Measurements from ENCODE around the gene SPIRE2.

DNA sequence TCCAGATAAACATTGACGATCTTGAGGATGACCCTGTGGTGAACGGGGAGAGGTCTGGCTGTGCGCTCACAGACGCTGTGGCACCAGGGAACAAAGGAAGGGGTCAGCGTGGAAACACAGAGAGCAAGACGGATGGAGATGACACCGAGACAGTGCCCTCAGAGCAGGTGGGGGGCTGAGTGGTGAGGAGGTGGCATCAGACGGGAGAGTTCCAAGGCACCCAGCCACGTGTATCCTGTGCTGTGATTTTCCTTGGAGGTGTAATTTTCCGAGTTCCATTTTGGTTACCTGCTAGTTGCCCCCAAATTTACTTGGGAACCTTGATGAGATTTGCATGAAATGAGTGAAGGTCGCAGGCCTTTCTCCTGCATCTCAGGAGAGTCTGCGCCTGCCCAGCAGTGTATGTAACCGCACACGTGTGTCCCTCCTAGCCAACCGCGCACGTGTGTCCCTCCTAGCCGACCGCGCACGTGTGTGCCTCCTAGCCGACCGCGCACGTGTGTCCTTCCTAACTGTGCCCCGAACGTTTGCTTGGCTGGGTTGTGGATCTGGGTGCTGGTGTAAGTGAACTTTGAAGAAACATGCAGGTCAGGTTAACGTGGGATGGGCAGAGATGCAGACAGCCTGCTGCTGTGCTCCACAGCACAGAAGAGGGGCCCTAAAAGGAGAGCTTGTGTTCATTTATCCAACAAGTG is 55.2 kb downstream of the SPIRE2 start:
- TF ChIP-seq, protein P1, sequence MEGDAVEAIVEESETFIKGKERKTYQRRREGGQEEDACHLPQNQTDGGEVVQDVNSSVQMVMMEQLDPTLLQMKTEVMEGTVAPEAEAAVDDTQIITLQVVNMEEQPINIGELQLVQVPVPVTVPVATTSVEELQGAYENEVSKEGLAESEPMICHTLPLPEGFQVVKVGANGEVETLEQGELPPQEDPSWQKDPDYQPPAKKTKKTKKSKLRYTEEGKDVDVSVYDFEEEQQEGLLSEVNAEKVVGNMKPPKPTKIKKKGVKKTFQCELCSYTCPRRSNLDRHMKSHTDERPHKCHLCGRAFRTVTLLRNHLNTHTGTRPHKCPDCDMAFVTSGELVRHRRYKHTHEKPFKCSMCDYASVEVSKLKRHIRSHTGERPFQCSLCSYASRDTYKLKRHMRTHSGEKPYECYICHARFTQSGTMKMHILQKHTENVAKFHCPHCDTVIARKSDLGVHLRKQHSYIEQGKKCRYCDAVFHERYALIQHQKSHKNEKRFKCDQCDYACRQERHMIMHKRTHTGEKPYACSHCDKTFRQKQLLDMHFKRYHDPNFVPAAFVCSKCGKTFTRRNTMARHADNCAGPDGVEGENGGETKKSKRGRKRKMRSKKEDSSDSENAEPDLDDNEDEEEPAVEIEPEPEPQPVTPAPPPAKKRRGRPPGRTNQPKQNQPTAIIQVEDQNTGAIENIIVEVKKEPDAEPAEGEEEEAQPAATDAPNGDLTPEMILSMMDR (IDR thresholded peaks at IDR 0.05): no peak
- TF ChIP-seq POLR2A (IDR thresholded peaks at IDR 0.05): no peak
